Measurements from ENCODE around the gene CYP46A1.

GRCh38 chr14:99685596-99685995 lies 1.5 kb downstream of the CYP46A1 start:
- no peak for TF ChIP-seq CTCF (IDR thresholded peaks at IDR 0.05)
- TF ChIP-seq ZFP36 (IDR thresholded peaks at IDR 0.05; ENCODE audit: borderline replicate concordance, partially characterized antibody) = no peak
- TF ChIP-seq JUNB (IDR thresholded peaks at IDR 0.05) = no peak
- TF ChIP-seq HOXB13 (CRISPR knock-in tag; IDR thresholded peaks at IDR 0.05; ENCODE audit: low read depth) = no peak
- TF ChIP-seq HDAC2 (IDR thresholded peaks at IDR 0.05) = no peak
- no peak for TF ChIP-seq POLR2A (IDR thresholded peaks at IDR 0.05; ENCODE audit: low read length)
- no peak for TF ChIP-seq EHMT2 (IDR thresholded peaks at IDR 0.05; ENCODE audit: low read depth)
- no peak for TF ChIP-seq EP300 (IDR thresholded peaks at IDR 0.05)
- TF ChIP-seq MAFK (IDR thresholded peaks at IDR 0.05; ENCODE audit: partially characterized antibody) = no peak
- TF ChIP-seq BHLHE40 (IDR thresholded peaks at IDR 0.05; ENCODE audit: low read depth, low read length) = no peak
- TF ChIP-seq REST (IDR thresholded peaks at IDR 0.05) = no peak
- no peak for TF ChIP-seq HMGXB4 (CRISPR knock-in tag; IDR thresholded peaks at IDR 0.05; ENCODE audit: borderline replicate concordance)
- no peak for TF ChIP-seq SMC3 (IDR thresholded peaks at IDR 0.05)
